SK-N-SH (cell line): ENCODE results near the gene ARHGEF39. TPM values are rescaled to one million over a fixed set of nuclear protein-coding genes. Genes with fewer than 3 reads are reported as not detected.

ENCODE experiments used
- CTCF ChIA-PET: fragments of 300-600, 350-600 bp; formaldehyde crosslinking; extraction: SDS; loops from one replicate; lab custom pipeline; 2021; lab: Yijun Ruan, JAX
- POLR2A ChIA-PET: fragments of 350-600 bp; sonication (Branson Sonifier 250); formaldehyde crosslinking; extraction: SDS; loops from one replicate; lab custom pipeline; 2020; ENCODE audit warnings: antibody characterized with exemption, inconsistent platforms; lab: Yijun Ruan, JAX
- DNase-seq: peaks from one replicate; pipeline ENCODE4 v3.0.0; 2012
- H2AFZ ChIP-seq: fragments of 200-600 bp; sonication (generic); 2 replicates; pipeline ENCODE4 v1.8.1; 2016; ENCODE audit warnings: antibody characterized with exemption, mild to moderate bottlenecking, low read depth
- H3F3A ChIP-seq: fragments of 200-600 bp; sonication (generic); replicated peaks from 2 replicates; pipeline ENCODE3; 2016; ENCODE audit warnings: antibody characterized with exemption, mild to moderate bottlenecking; ENCODE audit not compliant: insufficient read depth
- H3K27ac ChIP-seq, 2 experiments: fragments of 200-500 bp in 1 of 2; fragments of 200-600 bp in 1 of 2; sonication (Bioruptor generic) in 1 of 2; sonication (generic), shearing (Covaris generic) in 1 of 2; 2 replicates each; pipeline versions ENCODE4 v1.5.1 to v1.6.1; 2014 to 2016; ENCODE audit warnings: low read depth in 2 of 2, inconsistent platforms in 1 of 2, low read length in 1 of 2, mild to moderate bottlenecking in 1 of 2, mixed read lengths in 1 of 2
- H3K27me3 ChIP-seq: fragments of 200-600 bp; sonication (generic), shearing (Covaris generic); 2 replicates; pipeline ENCODE4 v1.6.1; 2016; ENCODE audit warnings: mixed run types; ENCODE audit not compliant: insufficient read depth
- H3K36me3 ChIP-seq, 2 experiments: fragments of 200-500 bp in 1 of 2; fragments of 200-600 bp in 1 of 2; sonication (Bioruptor generic) in 1 of 2; sonication (generic) in 1 of 2; replicated peaks in 1 of 2; 2 replicates each; pipeline versions ENCODE3 to v1.5.1; 2014 to 2016; ENCODE audit warnings: low read length in 1 of 2, mild to moderate bottlenecking in 1 of 2; ENCODE audit not compliant: insufficient read depth in 2 of 2, control insufficient read depth in 1 of 2
- H3K4me1 ChIP-seq, 2 experiments: fragments of 200-500 bp in 1 of 2; fragments of 200-600 bp in 1 of 2; sonication (Bioruptor generic) in 1 of 2; sonication (generic), shearing (Covaris generic) in 1 of 2; 2 replicates each; pipeline versions ENCODE4 v1.5.1 to v1.6.1; 2014 to 2016; ENCODE audit warnings: low read depth in 1 of 2, low read length in 1 of 2, mixed run types in 1 of 2; ENCODE audit not compliant: insufficient read depth in 2 of 2, control insufficient read depth in 1 of 2
- H3K4me2 ChIP-seq: fragments of 200-600 bp; sonication (generic), shearing (Covaris generic); 2 replicates; pipeline ENCODE4 v1.6.1; 2017; ENCODE audit warnings: mixed run types
- H3K4me3 ChIP-seq, 2 experiments: fragments of 200-500 bp in 1 of 2; fragments of 200-600 bp in 1 of 2; sonication (Bioruptor generic) in 1 of 2; sonication (generic), shearing (Covaris generic) in 1 of 2; 2 replicates each; pipeline versions ENCODE4 v1.5.1 to v1.8.1; 2014 to 2016; ENCODE audit warnings: low read depth in 2 of 2, inconsistent platforms in 1 of 2, low read length in 1 of 2, mild to moderate bottlenecking in 1 of 2, mixed read lengths in 1 of 2, moderate library complexity in 1 of 2
- H3K79me2 ChIP-seq: fragments of 200-600 bp; sonication (generic); 2 replicates; pipeline ENCODE4 v1.8.1; 2017; ENCODE audit warnings: mild to moderate bottlenecking; ENCODE audit not compliant: insufficient read depth
- H3K9ac ChIP-seq: fragments of 200-600 bp; sonication (generic); 2 replicates; pipeline ENCODE4 v1.6.1; 2017; ENCODE audit warnings: mixed run types
- H3K9me2 ChIP-seq: fragments of 200-600 bp; sonication (generic); 2 replicates; pipeline ENCODE4 v1.6.1; 2017; ENCODE audit warnings: mixed run types
- H3K9me3 ChIP-seq: fragments of 200-600 bp; sonication (generic); 2 replicates; pipeline ENCODE4 v1.6.1; 2017; ENCODE audit warnings: mixed run types, mild to moderate bottlenecking, moderate library complexity
- H4K20me1 ChIP-seq: fragments of 200-600 bp; sonication (generic); 2 replicates; pipeline ENCODE4 v1.6.1; 2017; ENCODE audit warnings: mild to moderate bottlenecking, mixed run types; ENCODE audit not compliant: insufficient read depth
- CTCF ChIP-seq: fragments of 200-600 bp; sonication (generic); IDR thresholded peaks from 2 replicates; pipeline ENCODE4 v1.6.1; 2017; ENCODE audit warnings: antibody characterized with exemption, mild to moderate bottlenecking, moderate library complexity
- EP300 ChIP-seq, 2 experiments: IDR thresholded peaks; 2 replicates each; pipeline versions ENCODE4 v1.4.0 to v1.6.1; 2012; ENCODE audit warnings: borderline replicate concordance in 1 of 2, low read depth in 1 of 2, low read length in 1 of 2
- FOXM1 ChIP-seq: IDR thresholded peaks from 2 replicates; pipeline ENCODE4 v1.4.0; 2012; ENCODE audit warnings: low read depth, mild to moderate bottlenecking
- GATA2 ChIP-seq: sonication (generic); formaldehyde crosslinking; IDR thresholded peaks from 2 replicates; pipeline ENCODE4 v1.5.0; 2020; ENCODE audit warnings: mild to moderate bottlenecking, missing genetic modification reagents
- RAD21 ChIP-seq: IDR thresholded peaks from 2 replicates; pipeline ENCODE4 v1.6.1; 2012; ENCODE audit warnings: mild to moderate bottlenecking, low read length
- TEAD4 ChIP-seq: IDR thresholded peaks from 2 replicates; pipeline ENCODE4 v1.4.0; 2012; ENCODE audit warnings: mild to moderate bottlenecking, borderline replicate concordance; ENCODE audit not compliant: insufficient read depth
- YY1 ChIP-seq: IDR thresholded peaks from 2 replicates; pipeline ENCODE4 v1.4.0; 2012; ENCODE audit warnings: low read depth, mild to moderate bottlenecking
- ZBTB33 ChIP-seq: IDR thresholded peaks from 2 replicates; pipeline ENCODE4 v1.4.0; 2012; ENCODE audit warnings: low read depth, borderline replicate concordance
- WGBS: methylation state at CpG from one replicate; pipeline ENCODE4 v1.1.6; 2017; ENCODE audit warnings: low lambda C conversion rate; 5-methylcytosine and 5-hydroxymethylcytosine counted together
- polyA plus RNA-seq, 3 experiments: library from polyadenylated mRNA; depleted of rRNA; stranded (reverse); fragments of >200 nt; gene quantifications; 2 replicates each; pipeline ENCODE4 v1.2.3, GENCODE V29; 2012
- TF ChIP-seq, protein P1 (sequence below): fragments of 150-350 bp; IDR thresholded peaks from 2 replicates; pipeline ENCODE4 v1.6.1; 2016; ENCODE audit warnings: mild to moderate bottlenecking, low read depth, low read length
- TF ChIP-seq, protein P2 (sequence below): fragments of 150-350 bp; IDR thresholded peaks from 2 replicates; pipeline ENCODE4 v1.6.1; 2017; ENCODE audit warnings: antibody characterized with exemption, low read length, low read depth, borderline replicate concordance

ARHGEF39 gene
- polyA plus RNA-seq, 1 of the 3 experiments (the other 2 are of a cell fraction), result 4.9 TPM

- CTCF ChIA-PET, result interaction anchor here (1.4 to 19.9 kb wide), 3 partner anchors 16 to 56 kb away, joined by 4 to 183 read pairs (median 68); partner anchors contain the start of genes CCDC107, CREB3, RMRP and TLN1
- no peak for DNase-seq
- Histone ChIP-seq H3K4me3 (no peak overlapping the region), H3K9me3 (no peaks in the 10 kb centered on the region), H3K9me2 (no peaks in the 10 kb centered on the region), H2AFZ (no peak overlapping the region), H3F3A (peaks cover 9% of the 10 kb centered on the region), H3K9ac (no peak overlapping the region), H4K20me1 (no peaks in the 10 kb centered on the region), H3K4me1 (no peaks in the 10 kb centered on the region), H3K79me2 (no peaks in the 10 kb centered on the region; the same call in 1 of the 2 replicates), H3K27ac (no peak overlapping the region), H3K4me2 (no peak overlapping the region), H3K27me3 (no peaks in the 10 kb centered on the region), H3K36me3 (peaks cover 65 to 84% of the 10 kb centered on the region in 2 experiments)
- POLR2A ChIA-PET, result interaction anchor here (1.1 to 1.5 kb wide), 2 partner anchors 14 to 17 kb away, joined by 3 read pairs; no protein-coding TSS in a partner anchor
- 80% methylated on average over 3 of the region's 3 CpGs for WGBS
- TF ChIP-seq, protein P1, sequence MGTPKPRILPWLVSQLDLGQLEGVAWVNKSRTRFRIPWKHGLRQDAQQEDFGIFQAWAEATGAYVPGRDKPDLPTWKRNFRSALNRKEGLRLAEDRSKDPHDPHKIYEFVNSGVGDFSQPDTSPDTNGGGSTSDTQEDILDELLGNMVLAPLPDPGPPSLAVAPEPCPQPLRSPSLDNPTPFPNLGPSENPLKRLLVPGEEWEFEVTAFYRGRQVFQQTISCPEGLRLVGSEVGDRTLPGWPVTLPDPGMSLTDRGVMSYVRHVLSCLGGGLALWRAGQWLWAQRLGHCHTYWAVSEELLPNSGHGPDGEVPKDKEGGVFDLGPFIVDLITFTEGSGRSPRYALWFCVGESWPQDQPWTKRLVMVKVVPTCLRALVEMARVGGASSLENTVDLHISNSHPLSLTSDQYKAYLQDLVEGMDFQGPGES, result no peak
Measured at GRCh38 chr9:35713578-35713977, 48.6 kb upstream of the ARHGEF39 start.

DNA sequence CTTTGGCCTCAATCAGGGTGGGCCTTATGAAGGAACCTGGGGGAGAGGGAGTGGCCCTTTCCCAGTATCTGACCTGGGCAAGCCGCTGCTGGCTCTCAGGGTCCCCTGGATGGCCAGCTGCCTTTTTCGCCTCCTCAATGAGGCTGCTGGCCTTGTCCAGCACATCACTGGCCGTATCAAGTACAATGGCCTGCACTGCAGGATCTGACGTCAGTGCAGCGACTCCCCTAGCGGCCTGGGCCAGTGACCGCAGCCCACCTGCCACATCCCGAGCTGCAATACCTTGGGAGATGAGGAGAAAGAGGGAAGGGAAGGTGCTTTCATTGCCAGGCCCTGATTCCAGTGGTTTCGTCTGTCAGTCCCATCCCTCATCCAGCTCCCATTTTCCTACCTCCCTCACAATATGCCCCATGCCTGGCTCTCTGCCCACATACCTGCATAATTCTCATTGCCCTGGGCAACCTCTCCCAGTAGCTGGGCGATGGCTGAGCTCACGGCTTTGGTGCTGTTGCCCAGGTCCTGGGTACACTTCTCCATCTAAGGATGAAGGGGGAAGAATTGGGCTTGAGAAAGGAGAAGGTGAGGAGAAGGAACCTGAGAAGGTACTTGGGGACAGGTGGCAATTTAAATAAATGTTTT, 47.9 kb upstream of the ARHGEF39 start:
- Histone ChIP-seq H3K9me3 (no peaks in the 10 kb centered on the region), H4K20me1 (no peaks in the 10 kb centered on the region), H3K9me2 (no peaks in the 10 kb centered on the region), H3K4me3 (no peak overlapping the region), H3K4me1 (no peaks in the 10 kb centered on the region), H3K27me3 (no peaks in the 10 kb centered on the region), H3K4me2 (no peak overlapping the region), H3K27ac (no peak overlapping the region), H3K36me3 (peaks cover 66 to 84% of the 10 kb centered on the region in 2 experiments), H2AFZ (no peak overlapping the region), H3F3A (peaks cover 11% of the 10 kb centered on the region), H3K9ac (no peak overlapping the region), H3K79me2 (no peaks in the 10 kb centered on the region; the same call in 1 of the 2 replicates)
- POLR2A ChIA-PET, result interaction anchor here (0.8 to 1.1 kb wide), 2 partner anchors 16 to 21 kb away, joined by 3 read pairs; no protein-coding TSS in a partner anchor
- DNase-seq, result no peak
- CTCF ChIA-PET, result interaction anchor here (0.7 to 19.9 kb wide), 5 partner anchors 17 to 113 kb away, joined by 3 to 183 read pairs (median 4); partner anchors contain the start of genes CCDC107, CREB3, RMRP and TLN1
- TF ChIP-seq ZBTB33 (no peak), CTCF (no peak), FOXM1 (no peak), TEAD4 (no peak), GATA2 (no peak), RAD21 (no peak), EP300 (IDR thresholded peaks at IDR 0.05; ENCODE audit: borderline replicate concordance in 1 of 2, low read depth in 1 of 2, low read length in 1 of 2) (no peak), YY1 (no peak)
- TF ChIP-seq, protein P2, sequence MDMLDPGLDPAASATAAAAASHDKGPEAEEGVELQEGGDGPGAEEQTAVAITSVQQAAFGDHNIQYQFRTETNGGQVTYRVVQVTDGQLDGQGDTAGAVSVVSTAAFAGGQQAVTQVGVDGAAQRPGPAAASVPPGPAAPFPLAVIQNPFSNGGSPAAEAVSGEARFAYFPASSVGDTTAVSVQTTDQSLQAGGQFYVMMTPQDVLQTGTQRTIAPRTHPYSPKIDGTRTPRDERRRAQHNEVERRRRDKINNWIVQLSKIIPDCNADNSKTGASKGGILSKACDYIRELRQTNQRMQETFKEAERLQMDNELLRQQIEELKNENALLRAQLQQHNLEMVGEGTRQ, result no peak
- 96% methylated on average over 10 of the region's 11 CpGs for WGBS
